HG02970 (cell line): ENCODE measurements around the gene TSPAN15.

Experiments used
- ATAC-seq: cut with Tn5 transposase; IDR thresholded peaks from one replicate; pipeline ENCODE4 v1.9.1; 2021; ENCODE audit warnings: mild to moderate bottlenecking, moderate library complexity, moderate number of reproducible peaks; ENCODE audit not compliant: unreplicated experiment, low FRiP score

The TSPAN15 gene

DNA sequence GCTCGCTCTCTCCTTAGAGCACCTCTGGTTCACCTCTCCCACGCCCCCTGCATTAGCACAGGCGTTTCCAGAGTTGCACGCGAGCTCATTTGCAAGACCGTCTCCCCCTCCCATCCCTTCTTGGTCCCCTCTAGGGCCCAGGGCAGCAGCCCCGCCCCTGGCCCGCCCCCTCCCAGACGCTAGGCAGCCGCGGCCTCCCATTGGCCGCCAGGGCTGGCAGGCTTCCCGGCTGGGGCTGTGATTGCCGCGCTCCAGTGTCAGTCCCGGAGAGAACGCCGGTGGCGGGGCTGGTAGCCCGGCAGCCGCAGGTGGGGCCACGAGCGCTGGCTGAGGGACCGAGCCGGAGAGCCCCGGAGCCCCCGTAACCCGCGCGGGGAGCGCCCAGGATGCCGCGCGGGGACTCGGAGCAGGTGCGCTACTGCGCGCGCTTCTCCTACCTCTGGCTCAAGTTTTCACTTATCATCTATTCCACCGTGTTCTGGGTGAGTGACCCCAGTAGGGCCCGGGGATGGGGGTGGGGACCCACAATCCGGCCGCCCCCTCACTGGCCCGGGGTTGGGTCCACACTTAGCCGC lies at the start of gene TSPAN15:
TSS of gene TSPAN15 (plus strand) at position 257 of the 575 bp plus-strand sequence. CDS start at position 387, 130 bp downstream.
- no peak for ATAC-seq

DNA sequence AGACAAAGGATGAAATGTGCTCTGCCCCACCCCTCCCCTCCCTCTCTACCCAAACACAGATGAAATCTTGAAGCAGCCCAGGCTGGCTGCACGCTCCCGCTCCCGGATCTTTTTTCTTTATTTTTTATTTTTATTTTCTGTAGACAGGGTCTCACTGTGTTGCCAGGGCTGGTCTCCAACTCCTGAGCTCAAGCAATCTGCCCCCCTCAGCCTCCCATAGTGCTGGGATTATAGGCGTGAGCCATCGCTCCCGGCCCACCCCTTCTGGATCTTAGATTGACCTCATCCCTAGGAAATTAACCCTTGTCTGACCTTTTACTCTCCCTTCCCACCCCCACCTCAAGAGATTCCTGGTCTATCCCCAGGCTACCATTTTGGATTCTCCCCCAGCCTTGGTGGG lies 48.9 kb upstream of the TSPAN15 start:
- ATAC-seq: no peak

DNA sequence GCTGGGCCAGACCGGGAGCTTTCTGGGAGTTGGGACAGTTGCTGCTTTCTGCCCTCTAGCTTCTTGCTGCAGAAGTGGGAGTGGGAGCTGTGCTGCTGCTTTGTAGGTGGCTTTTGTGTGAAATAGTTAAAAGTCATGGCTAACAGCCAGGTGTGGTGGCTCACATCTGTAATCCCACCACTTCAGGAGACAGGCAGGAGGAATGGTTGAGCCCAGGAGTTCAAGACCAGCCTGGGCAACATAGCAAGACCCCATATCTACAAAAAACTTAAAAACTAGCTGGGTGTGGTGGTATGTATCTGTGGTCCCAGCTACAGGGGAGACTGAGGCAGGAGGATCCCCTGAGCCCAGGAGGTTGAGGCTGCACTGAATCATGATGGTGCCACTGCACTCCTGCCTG lies 48.2 kb upstream of the TSPAN15 start:
- ATAC-seq: no peak

DNA sequence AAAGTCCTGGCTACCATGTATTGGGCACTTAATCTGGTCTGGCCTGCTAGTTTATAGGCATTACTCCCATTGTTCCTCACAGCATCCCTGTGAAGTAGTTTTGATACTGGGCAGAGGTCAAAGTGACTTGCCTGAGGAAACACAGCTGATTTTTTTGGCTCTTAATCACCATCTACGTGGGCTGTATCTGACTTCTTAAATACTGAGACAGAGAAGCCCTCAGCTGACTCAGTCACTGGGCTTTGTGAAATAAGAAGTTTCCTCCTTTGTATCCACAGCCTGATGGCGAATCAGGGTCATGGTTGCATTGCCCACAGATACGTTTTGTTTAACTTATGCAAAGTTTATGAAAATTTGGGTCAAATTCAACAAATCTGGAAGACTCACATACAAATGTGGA lies 47.7 kb upstream of the TSPAN15 start:
- ATAC-seq: no peak

- ATAC-seq: no peak
These were observed 46.5 kb upstream of the TSPAN15 start for GRCh38 chr10:69404786-69405185.

GRCh38 chr10:69405221-69405620 lies 46.0 kb upstream of the TSPAN15 start:
- ATAC-seq: no peak

- ATAC-seq: no peak
These were observed 44.9 kb upstream of the TSPAN15 start for GRCh38 chr10:69406302-69406811.

DNA sequence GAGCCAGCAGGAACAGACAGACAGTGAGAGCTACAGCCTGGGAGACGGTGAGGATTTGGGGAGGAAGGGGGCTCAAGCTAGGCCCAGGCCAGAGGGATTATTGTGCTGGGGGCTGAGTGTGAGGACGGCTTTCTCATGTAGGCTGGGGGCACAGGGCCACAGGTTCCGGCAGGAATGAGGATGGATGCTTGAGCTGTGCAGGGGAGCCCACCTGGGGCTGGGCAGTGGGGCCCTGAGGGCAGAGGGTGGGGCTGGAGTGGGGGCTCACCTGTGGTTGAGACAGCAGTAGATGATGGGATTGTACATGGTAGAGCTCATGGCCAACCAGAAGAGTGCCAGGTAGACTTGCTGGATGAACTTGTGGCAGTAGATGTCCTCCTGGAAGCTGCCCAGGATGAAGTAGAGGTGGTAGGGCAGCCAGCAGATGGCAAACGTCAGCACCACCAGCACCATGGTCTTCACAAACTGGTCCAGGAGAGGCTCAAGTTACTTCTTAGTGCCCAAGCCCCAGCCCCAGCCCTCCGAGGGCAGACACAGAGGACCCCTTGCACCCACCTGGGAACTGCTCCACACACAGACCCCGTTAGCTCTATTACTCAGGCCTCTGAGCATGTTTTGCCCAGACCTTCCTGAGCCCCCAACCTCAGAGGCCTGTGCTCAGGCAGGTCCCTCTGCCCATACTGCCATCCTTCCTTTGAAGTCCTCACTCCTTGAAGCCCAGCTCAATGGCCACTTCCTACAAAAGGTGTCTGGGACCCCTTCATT lies 44.3 kb upstream of the TSPAN15 start:
- ATAC-seq: no peak

DNA sequence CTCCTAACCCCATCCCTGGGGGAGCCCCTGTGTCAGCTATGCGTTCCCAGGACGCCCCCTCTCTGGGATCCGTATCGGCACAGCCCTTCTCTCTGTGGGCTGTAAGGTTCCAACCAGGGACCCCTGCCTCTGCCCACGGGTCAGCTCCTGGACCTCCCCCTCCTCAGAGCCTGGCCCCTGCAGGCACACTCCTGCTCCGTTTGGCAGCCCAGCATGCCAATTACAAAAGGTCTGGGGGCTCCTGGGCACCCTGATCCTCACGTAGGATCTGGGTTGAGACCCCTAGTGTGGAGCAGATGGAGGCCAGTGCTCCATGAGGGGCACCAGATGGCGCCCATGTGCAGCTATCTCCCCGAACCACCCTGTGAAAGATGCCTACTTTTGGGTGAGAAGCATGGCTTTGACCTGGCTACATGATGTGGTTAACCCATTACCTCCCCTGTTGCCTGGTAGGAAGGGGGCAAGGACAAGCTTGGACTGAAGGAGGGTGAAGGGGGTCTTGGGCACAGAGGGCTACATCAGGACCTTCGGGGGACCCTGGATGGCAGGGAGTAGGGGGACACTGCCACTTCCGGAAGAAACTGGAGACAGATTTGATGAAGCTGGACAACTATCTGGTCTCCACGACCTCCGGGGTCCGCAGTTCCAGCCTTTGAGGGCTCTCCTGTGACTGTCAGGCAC lies 43.5 kb upstream of the TSPAN15 start:
- no peak for ATAC-seq

- ATAC-seq: peak; percentile 76
These were observed 42.7 kb upstream of the TSPAN15 start for GRCh38 chr10:69408318-69409175.

GRCh38 chr10:69409176-69409495 lies 42.1 kb upstream of the TSPAN15 start:
- ATAC-seq: no peak

- ATAC-seq: no peak
These were observed 41.3 kb upstream of the TSPAN15 start for GRCh38 chr10:69409968-69410367.

GRCh38 chr10:69410487-69410886 lies 40.8 kb upstream of the TSPAN15 start:
- ATAC-seq: no peak

DNA sequence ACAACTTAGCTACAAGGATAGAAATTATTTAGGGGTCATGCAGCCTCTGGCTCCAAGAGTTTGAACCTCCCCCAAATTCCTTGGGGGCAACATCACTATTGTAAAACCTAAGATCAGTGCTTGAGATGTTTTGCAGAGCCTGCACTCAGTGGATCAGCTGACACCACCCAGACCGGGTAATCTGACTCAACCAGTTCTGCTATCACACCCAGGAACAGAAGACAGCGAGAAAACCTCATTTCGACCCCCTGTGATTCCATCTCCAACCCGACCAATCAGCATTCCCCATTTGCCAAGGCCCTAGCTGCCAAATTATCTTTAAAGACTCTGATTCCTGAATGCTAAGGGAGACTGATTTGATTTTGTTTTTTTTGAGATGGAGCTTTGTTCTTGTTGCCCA lies 39.8 kb upstream of the TSPAN15 start:
- ATAC-seq: no peak

DNA sequence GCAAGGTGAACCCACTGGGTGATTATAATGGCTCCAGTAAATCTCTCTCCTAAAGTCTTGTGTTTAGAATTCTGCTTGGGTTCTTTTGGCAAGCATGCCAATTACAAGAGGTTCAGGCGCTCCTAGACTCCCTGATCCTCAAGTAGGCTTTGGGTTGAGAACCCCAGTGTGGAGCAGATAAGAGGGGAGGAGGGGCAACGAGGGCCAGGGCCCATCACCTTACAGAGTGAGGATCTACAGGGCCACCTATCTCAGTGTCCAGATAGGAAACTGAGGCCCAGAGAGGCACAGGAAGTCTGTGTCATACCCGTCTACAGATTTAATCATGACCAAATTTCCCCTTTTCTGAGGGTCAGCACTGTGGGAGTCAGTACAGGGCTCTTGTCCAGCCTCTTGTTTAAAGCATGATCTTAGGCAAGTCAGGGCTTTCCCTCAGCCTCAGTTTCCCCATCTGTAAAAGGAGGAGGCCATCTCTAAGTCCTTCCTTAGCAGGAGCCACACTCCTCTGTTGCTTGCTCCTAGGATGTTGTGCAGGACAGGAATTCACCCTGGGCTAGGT lies 39.0 kb upstream of the TSPAN15 start:
- no peak for ATAC-seq

DNA sequence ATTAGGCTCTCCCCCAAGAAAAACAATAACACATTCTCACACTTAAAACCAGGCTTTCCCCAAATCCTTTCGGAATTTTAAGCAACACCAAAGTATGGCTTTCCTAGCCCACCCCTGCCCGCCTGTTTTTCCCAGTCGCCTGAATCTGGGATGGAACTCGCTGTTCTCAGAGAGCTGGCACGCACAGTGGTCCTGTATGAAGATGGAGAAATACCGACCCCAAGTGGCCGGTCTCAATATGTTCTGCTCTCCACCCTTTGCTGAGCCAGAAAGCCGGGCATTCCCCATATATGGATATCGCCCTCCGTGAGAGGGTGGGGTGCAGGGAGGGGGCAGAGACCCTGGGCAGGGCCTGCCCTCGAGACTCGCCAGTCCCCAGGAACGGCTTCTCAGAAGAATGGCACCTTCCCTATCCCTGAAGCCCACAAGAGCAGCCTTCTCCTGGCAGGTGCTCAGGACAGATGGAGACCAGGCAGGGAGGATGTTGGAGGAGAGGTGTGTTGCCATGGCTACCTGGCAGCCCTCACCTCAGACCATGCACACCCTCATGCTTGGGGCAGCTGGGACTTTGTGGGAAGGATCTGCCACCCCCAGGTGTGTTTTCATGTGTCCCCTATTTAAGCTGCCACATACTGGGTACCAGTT lies 37.9 kb upstream of the TSPAN15 start:
- no peak for ATAC-seq

GRCh38 chr10:69414036-69415018 lies 36.9 kb upstream of the TSPAN15 start:
- no peak for ATAC-seq

DNA sequence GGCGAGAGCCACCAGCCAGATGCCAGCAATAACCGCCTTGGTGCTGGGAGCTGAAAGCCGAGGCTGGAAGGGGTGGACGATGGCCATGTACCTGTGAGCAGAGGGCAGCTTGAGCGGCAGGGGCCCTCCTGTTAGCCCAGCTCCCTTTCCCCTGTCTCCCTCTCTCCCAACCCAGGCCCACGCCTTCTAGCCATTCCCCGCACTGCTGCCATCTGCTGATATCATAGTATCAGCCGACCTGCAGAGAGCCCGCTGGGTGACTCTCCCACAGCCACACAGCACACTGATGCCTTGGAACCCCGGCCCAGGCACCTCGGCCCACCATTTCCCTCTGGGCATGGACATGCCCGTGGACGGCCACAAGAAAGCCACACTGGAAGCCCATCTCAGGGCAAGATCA lies 36.2 kb upstream of the TSPAN15 start:
- ATAC-seq: no peak

- no peak for ATAC-seq
These were observed 35.3 kb upstream of the TSPAN15 start for GRCh38 chr10:69415951-69416350.
